HG03442 (cell line): ENCODE data around the gene MEIS2.

ENCODE experiments used
- ATAC-seq: cut with Tn5 transposase; IDR thresholded peaks from one replicate; pipeline ENCODE4 v1.9.1; 2021; ENCODE audit warnings: mild to moderate bottlenecking, moderate library complexity; ENCODE audit not compliant: unreplicated experiment

Gene MEIS2

GRCh38 chr15:37077623-37078351 lies 22.6 kb downstream of the MEIS2 start:
- ATAC-seq, result no peak

- no peak for ATAC-seq
Measured at GRCh38 chr15:37076543-37076942, 23.8 kb downstream of the MEIS2 start.

GRCh38 chr15:37075777-37076176 lies 24.6 kb downstream of the MEIS2 start:
- no peak for ATAC-seq

DNA sequence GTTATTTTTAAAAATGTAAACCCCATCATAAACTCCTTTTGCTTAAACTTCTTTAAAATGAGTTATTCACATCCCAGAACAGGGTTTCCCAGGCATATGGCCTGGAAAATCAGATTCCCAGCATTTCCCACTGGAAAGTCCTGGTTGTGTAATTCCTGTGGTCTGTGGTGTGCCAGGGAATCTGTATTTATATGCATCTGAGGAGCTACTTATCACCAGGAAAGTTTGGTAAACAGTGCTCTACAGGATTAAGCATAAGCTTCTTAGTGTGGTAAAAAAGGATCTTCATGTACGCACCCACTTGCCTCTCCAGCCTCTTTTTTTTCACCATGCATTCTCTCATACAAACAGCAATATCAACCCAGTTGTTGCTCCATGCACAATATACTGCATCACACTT lies 28.2 kb downstream of the MEIS2 start:
- no peak for ATAC-seq

- ATAC-seq, result no peak
Measured at GRCh38 chr15:37071134-37071533, 29.2 kb downstream of the MEIS2 start.

GRCh38 chr15:37070686-37071085 lies 29.7 kb downstream of the MEIS2 start:
- no peak for ATAC-seq

DNA sequence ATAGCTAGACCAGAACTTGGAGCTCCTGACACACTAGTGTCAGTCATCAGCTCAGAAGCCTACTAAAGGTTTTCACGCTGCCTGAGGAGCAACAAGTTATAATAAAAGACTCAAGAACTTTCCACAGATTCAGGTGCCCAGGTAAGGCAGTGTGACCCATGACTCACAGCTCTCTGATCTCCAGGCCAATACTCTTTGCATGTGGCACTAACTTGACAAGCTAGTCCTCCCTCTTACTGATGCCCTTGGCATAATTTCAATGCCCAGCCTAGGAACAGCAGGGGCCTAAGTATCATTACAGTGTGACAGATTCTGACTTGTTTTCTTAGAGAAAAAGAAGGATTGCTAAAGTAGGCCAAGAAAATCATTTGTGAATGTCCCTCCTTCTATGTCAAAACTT lies 38.4 kb downstream of the MEIS2 start:
- no peak for ATAC-seq

DNA sequence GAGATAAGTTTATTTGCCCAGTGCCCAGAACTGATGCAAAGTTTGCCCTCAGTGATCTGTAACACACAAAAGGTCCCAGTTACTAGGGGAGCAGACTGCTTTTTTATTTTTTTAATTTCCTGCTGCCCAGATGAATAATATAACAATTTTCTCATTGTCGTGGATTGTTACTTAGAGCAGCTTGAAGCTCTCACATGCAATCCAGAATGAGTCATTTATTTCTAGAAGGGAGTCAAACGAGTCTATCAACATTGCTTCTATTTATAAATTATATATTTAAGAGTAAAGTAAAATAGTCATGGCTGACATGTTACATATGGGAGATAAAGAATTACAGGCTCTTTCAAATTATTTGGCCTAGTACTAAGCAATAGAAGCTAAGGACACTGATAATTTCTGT lies 41.3 kb downstream of the MEIS2 start:
- no peak for ATAC-seq

GRCh38 chr15:37058316-37058985 lies 41.9 kb downstream of the MEIS2 start:
- ATAC-seq, result no peak

GRCh38 chr15:37057831-37058230 lies 42.5 kb downstream of the MEIS2 start:
- no peak for ATAC-seq

- ATAC-seq, result no peak
Measured at GRCh38 chr15:37057256-37057655, 43.1 kb downstream of the MEIS2 start.

GRCh38 chr15:37056177-37057121 lies 43.9 kb downstream of the MEIS2 start:
- no peak for ATAC-seq

- ATAC-seq, result no peak
Measured at GRCh38 chr15:37055481-37055880, 44.9 kb downstream of the MEIS2 start.

DNA sequence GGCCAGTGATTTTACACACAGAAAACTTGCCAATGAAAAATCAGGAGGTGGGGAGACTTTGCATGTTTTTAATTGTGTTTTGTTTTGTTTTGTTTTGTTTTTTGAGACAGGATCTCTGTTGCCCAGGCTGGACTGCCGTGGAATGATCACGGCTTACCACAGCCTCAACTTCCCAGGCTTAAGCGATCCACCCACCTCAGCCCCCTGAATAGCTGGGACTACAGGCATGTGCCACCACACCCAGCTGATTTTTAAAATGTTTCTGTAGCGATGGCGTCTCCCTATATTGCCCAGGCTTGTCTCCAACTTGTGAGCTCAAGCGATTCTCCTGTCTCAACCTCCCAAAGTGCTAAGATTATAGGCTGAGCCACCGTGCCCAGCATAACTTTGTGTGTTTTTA lies 46.0 kb downstream of the MEIS2 start:
- no peak for ATAC-seq

GRCh38 chr15:37053166-37053565 lies 47.2 kb downstream of the MEIS2 start:
- ATAC-seq, result no peak

DNA sequence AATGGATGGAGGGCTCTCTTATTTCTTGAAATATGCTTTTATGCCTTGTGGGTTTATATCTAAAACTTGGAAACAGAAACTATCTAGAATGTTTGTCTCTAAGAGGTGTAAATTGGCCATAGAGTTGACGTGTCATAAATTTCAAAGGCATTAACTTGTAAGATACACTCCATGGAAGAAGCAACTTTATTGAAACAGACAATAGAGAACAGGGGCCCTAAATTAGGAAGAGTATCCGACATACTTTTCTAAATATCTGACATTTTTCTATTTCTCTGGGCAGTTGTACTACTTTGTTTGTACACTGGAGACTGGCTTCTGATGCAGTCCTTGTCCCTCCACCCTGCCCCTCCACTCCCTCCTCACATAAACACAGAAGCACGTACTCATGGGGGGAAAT lies 50.0 kb downstream of the MEIS2 start:
- ATAC-seq, result no peak

DNA sequence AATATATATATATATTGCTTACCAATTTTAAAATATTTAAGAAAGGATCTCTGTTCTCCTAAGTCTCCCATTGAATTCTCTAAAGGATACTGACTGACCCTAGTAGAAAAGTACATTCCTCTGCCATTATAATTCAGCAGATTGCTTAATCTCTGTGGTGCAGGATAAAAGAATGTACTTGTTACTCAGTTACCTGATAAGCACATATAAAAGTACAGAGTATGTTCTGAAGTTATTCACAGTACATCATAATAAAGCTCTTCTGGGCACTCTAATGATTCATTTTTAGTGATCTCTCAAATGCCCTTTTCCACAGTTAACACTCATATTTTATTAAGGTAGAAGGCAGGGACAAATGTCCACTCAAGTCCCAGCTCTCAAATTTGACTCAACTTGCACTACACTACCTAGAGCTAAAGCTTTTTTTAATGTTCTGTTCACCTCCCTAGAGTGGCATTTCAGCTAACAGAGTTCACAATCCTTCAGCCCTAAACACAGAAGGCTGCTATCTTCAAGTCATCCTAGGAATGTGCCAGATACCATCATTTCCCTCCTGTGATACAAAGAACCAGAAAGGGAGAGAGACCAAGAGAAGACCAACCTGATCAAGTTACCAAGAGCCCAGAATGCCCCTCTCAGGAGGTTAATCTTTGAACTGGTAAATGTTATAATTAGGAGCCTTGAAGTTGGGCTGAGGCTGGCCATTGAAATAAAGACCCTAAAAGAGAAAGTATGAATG lies 53.3 kb downstream of the MEIS2 start:
- no peak for ATAC-seq

- ATAC-seq, result no peak
Measured at GRCh38 chr15:37045859-37046740, 54.2 kb downstream of the MEIS2 start.

DNA sequence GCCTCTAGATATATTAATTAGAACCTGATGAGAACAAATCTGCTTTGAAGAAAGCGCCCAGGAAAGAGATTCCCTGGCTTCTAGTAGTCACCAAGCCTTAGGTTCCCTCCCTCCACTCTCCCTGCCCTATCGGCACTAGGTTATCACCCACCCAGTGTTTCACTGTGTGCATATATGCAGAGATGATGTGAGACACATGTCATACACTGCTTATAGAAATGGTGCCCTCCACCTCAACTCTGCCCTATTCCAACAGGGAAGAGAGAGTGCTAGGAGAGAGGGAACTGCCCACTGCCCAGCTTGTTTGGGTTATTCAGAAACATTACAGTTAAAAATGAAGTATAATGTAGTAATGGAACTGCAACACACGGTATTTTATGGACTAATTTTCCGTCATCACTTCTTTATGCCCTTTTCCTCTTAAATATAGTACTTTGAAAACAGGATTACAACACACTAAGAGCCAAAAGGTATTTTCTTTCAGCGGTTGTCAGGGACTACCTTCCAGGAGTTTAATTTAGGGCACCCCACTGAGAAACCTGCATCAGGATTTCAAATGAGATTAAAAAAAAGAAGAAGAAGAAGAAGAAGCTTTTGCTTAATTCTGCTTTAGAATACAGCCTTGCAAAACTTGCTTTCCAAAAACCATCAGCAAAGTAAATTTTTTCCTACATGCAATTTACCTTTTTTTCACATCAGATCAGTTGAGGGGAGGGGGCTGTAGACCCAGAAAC lies 55.3 kb downstream of the MEIS2 start:
- no peak for ATAC-seq
